ENCODE measurements around the gene SPSB1. TPM values are rescaled to one million over a fixed set of nuclear protein-coding genes. Genes with fewer than 3 reads are reported as not detected.

SPSB1 gene
- total and polyA plus RNA-seq, 10 of the 15 experiments (the other 5 are each of a cell fraction or from before 2014, with no cell fraction given), result 0.02 to 2.0 (median 0.90) TPM; not detected in 1

GRCh38 chr1:9417695-9418094 lies 125.0 kb downstream of the SPSB1 start:
- Histone ChIP-seq H3K4me2 (ENCODE audit: control insufficient read depth, insufficient read depth) (no peak overlapping the region; the same call in 1 of the 2 replicates), H3K36me3 (ENCODE audit: control insufficient read depth in 2 of 2, insufficient read depth in 2 of 2, low read length in 1 of 2) (no peaks in the 10 kb centered on the region), H3K4me3 (no peak overlapping the region), H2AFZ (ENCODE audit: control insufficient read depth, low read depth, low read length) (no peak overlapping the region), H3K79me2 (ENCODE audit: control insufficient read depth, insufficient read depth, low read length) (no peaks in the 10 kb centered on the region), H3K9ac (ENCODE audit: control insufficient read depth, insufficient read depth, low read length) (no peak overlapping the region), H3K4me1 (ENCODE audit: control insufficient read depth, insufficient read depth, low read length) (peaks cover 63% of the 10 kb centered on the region), H4K20me1 (ENCODE audit: control insufficient read depth, insufficient read depth) (no peaks in the 10 kb centered on the region), H3K9me3 (replicated peaks; ENCODE audit: control insufficient read depth, insufficient read depth, low read length) (peaks cover 3% of the 10 kb centered on the region; the same call in 2 of the 3 replicates), H3K27me3 (replicated peaks in 1 of 2; ENCODE audit: control insufficient read depth in 2 of 2, insufficient read depth in 2 of 2, low read length in 1 of 2) (no peaks in the 10 kb centered on the region; a peak in 1 of 4 replicates), H3K27ac (ENCODE audit: control insufficient read depth, insufficient read depth) (no peak overlapping the region)
- FAIRE-seq, result no peak
- SMC1A ChIA-PET (ENCODE audit: uncharacterized antibody, unreplicated experiment), result interaction anchor here (0.6 kb wide), 1 partner anchor 1043 kb away, joined by 3 read pairs; no protein-coding TSS in a partner anchor
- in situ Hi-C loops (cut with MboI) (no loop called here), intact Hi-C loops (cut with micrococcal nuclease; ENCODE audit: unreplicated experiment) (no loop called here)
- DNase-seq (ENCODE audit: low read depth, low spot score), result no peak
- RAD21 ChIA-PET (ENCODE audit: unreplicated experiment), result no interaction called here
- TF ChIP-seq TAF1 (IDR thresholded peaks at IDR 0.05; ENCODE audit: borderline replicate concordance, low read depth, low read length), result no peak
- no peak for TF ChIP-seq IKZF1 (conservative IDR thresholded peaks at IDR 0.05)
- TF ChIP-seq DPF2 (IDR thresholded peaks at IDR 0.05), result no peak
- TF ChIP-seq BHLHE40 (IDR thresholded peaks at IDR 0.05; ENCODE audit: borderline replicate concordance in 1 of 2, low read depth in 2 of 2, low read length in 1 of 2), result no peak
- TF ChIP-seq GATAD2B (conservative IDR thresholded peaks at IDR 0.05; ENCODE audit: low read depth), result no peak
- TF ChIP-seq CHD2 (IDR thresholded peaks at IDR 0.05; ENCODE audit: borderline replicate concordance, low read depth, low read length), result no peak
- TF ChIP-seq NR2F1 (conservative IDR thresholded peaks at IDR 0.05), result no peak
- no peak for TF ChIP-seq CREM (IDR thresholded peaks at IDR 0.05; ENCODE audit: low read depth)
- TF ChIP-seq, protein P1, sequence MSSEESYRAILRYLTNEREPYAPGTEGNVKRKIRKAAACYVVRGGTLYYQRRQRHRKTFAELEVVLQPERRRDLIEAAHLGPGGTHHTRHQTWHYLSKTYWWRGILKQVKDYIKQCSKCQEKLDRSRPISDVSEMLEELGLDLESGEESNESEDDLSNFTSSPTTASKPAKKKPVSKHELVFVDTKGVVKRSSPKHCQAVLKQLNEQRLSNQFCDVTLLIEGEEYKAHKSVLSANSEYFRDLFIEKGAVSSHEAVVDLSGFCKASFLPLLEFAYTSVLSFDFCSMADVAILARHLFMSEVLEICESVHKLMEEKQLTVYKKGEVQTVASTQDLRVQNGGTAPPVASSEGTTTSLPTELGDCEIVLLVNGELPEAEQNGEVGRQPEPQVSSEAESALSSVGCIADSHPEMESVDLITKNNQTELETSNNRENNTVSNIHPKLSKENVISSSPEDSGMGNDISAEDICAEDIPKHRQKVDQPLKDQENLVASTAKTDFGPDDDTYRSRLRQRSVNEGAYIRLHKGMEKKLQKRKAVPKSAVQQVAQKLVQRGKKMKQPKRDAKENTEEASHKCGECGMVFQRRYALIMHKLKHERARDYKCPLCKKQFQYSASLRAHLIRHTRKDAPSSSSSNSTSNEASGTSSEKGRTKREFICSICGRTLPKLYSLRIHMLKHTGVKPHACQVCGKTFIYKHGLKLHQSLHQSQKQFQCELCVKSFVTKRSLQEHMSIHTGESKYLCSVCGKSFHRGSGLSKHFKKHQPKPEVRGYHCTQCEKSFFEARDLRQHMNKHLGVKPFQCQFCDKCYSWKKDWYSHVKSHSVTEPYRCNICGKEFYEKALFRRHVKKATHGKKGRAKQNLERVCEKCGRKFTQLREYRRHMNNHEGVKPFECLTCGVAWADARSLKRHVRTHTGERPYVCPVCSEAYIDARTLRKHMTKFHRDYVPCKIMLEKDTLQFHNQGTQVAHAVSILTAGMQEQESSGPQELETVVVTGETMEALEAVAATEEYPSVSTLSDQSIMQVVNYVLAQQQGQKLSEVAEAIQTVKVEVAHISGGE (CRISPR knock-in tag; IDR thresholded peaks at IDR 0.05), result no peak
- TF ChIP-seq, protein P2, sequence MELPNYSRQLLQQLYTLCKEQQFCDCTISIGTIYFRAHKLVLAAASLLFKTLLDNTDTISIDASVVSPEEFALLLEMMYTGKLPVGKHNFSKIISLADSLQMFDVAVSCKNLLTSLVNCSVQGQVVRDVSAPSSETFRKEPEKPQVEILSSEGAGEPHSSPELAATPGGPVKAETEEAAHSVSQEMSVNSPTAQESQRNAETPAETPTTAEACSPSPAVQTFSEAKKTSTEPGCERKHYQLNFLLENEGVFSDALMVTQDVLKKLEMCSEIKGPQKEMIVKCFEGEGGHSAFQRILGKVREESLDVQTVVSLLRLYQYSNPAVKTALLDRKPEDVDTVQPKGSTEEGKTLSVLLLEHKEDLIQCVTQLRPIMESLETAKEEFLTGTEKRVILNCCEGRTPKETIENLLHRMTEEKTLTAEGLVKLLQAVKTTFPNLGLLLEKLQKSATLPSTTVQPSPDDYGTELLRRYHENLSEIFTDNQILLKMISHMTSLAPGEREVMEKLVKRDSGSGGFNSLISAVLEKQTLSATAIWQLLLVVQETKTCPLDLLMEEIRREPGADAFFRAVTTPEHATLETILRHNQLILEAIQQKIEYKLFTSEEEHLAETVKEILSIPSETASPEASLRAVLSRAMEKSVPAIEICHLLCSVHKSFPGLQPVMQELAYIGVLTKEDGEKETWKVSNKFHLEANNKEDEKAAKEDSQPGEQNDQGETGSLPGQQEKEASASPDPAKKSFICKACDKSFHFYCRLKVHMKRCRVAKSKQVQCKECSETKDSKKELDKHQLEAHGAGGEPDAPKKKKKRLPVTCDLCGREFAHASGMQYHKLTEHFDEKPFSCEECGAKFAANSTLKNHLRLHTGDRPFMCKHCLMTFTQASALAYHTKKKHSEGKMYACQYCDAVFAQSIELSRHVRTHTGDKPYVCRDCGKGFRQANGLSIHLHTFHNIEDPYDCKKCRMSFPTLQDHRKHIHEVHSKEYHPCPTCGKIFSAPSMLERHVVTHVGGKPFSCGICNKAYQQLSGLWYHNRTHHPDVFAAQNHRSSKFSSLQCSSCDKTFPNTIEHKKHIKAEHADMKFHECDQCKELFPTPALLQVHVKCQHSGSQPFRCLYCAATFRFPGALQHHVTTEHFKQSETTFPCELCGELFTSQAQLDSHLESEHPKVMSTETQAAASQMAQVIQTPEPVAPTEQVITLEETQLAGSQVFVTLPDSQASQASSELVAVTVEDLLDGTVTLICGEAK (IDR thresholded peaks at IDR 0.05; ENCODE audit: borderline replicate concordance), result no peak
- no peak for TF ChIP-seq IKZF2 (IDR thresholded peaks at IDR 0.05)
- no peak for TF ChIP-seq RAD51 (IDR thresholded peaks at IDR 0.05)
- no peak for TF ChIP-seq ZBED1 (IDR thresholded peaks at IDR 0.05; ENCODE audit: borderline replicate concordance)
- no peak for TF ChIP-seq SIN3A (IDR thresholded peaks at IDR 0.05; ENCODE audit: low read depth, low read length)
- TF ChIP-seq IRF3 (IDR thresholded peaks at IDR 0.05), result no peak
- WGBS (ENCODE audit: insufficient coverage, insufficient replicate concordance, low lambda C conversion rate, missing lambda C conversion rate), result 37% methylated on average over 9 of the region's 9 CpGs
- CTCF ChIA-PET, result no interaction called here
- no TSS peak for BruUV-seq (replicated peaks)
- POLR2A ChIA-PET, result no interaction called here
- no peak for ATAC-seq

Measured in GM12878 (cell line).